HepG2 (cell line): ENCODE data around the gene PGAP3. TPM values are rescaled to one million over a fixed set of nuclear protein-coding genes. Genes with fewer than 3 reads are reported as not detected.

Experiments used
- ATAC-seq: fragments of 200-7000 bp; cut with Tn5 transposase; 3 replicates; pipeline ENCODE4 v1.9.1; 2020; ENCODE audit warnings: mild to moderate bottlenecking, moderate library complexity
- BruUV-seq: library from RNA; stranded (reverse); fragments of 400-500 nt; replicated peaks from 2 replicates; lab custom pipeline; 2021; lab: Mats Ljungman, UMichigan
- CTCF ChIA-PET: fragments of 300-600 bp; formaldehyde crosslinking; extraction: SDS; loops from one replicate; lab custom pipeline; 2021; ENCODE audit warnings: low total read pairs, inconsistent platforms, low intra/inter-chr PET ratio; lab: Yijun Ruan, JAX
- POLR2A ChIA-PET: fragments of 350-600 bp; sonication (Branson Sonifier 250); formaldehyde crosslinking; loops from one replicate; lab custom pipeline; 2020; ENCODE audit warnings: antibody characterized with exemption, inconsistent platforms; lab: Yijun Ruan, JAX
- DNase-seq: peaks from one replicate; pipeline ENCODE4 v3.0.0-alpha.2; 2015; ENCODE audit warnings: low spot score
- FAIRE-seq: peaks from 3 replicates; lab custom pipeline; 2011; peaks lifted over from hg19 to GRCh38; lab: Jason Lieb, UNC
- H2AFZ ChIP-seq: one replicate; pipeline ENCODE4 v1.6.1; 2011; ENCODE audit warnings: low read length, inconsistent platforms
- H3K27ac ChIP-seq: fragments of 300-600 bp; 3 replicates; pipeline ENCODE4 v1.8.0; 2011; ENCODE audit warnings: mixed run types, mild to moderate bottlenecking, mixed read lengths, low read length, inconsistent platforms; ENCODE audit not compliant: insufficient read depth; ENCODE audit errors: extremely low read length
- H3K27me3 ChIP-seq, 2 experiments: fragments of 200-600 bp in 1 of 2; 2 replicates in 1 of 2; 3 replicates in 1 of 2; pipeline versions ENCODE4 v1.6.0 to v1.8.0; 2011; ENCODE audit warnings: low read length in 2 of 2, mild to moderate bottlenecking in 2 of 2, moderate library complexity in 2 of 2, inconsistent platforms in 1 of 2; ENCODE audit not compliant: insufficient read depth in 2 of 2, control insufficient read depth in 1 of 2
- H3K36me3 ChIP-seq, 2 experiments: fragments of 200-600 bp in 1 of 2; replicated peaks in 1 of 2; 2 replicates in 1 of 2; 3 replicates in 1 of 2; pipeline versions ENCODE4 v1.5.1 to v1.8.0; 2011; ENCODE audit warnings: low read length in 2 of 2, inconsistent platforms in 1 of 2; ENCODE audit not compliant: insufficient read depth in 2 of 2, control insufficient read depth in 1 of 2
- H3K4me1 ChIP-seq: 2 replicates; pipeline ENCODE4 v1.5.1; 2012; ENCODE audit warnings: low read length, inconsistent platforms; ENCODE audit not compliant: insufficient read depth
- H3K4me2 ChIP-seq: 2 replicates; pipeline ENCODE4 v1.6.0; 2011; ENCODE audit warnings: low read depth, low read length, inconsistent platforms
- H3K4me3 ChIP-seq, 3 experiments: fragments of 200-600 bp in 1 of 3; sonication (generic), shearing (Covaris generic) in 1 of 3; replicated peaks in 1 of 3; 2 replicates each; pipeline ENCODE4 v1.5.1; 2011 to 2016; ENCODE audit warnings: low read length in 3 of 3, inconsistent platforms in 2 of 3, low read depth in 2 of 3, mild to moderate bottlenecking in 2 of 3, control low read depth in 1 of 3, mixed read lengths in 1 of 3; ENCODE audit not compliant: insufficient read depth in 1 of 3
- H3K79me2 ChIP-seq: one replicate; pipeline ENCODE4 v1.6.1; 2011; ENCODE audit warnings: low read length, inconsistent platforms; ENCODE audit not compliant: insufficient read depth
- H3K9ac ChIP-seq: 2 replicates; pipeline ENCODE4 v1.6.0; 2011; ENCODE audit warnings: mild to moderate bottlenecking, low read depth, low read length, inconsistent platforms; ENCODE audit not compliant: insufficient read depth
- H3K9me3 ChIP-seq: 2 replicates; pipeline ENCODE4 v1.5.1; 2012; ENCODE audit warnings: mild to moderate bottlenecking, low read length
- H4K20me1 ChIP-seq: 2 replicates; pipeline ENCODE4 v1.6.0; 2011; ENCODE audit warnings: inconsistent platforms, mild to moderate bottlenecking, low read length, moderate library complexity; ENCODE audit not compliant: insufficient read depth
- AGO2 ChIP-seq: fragments of 200-400 bp; formaldehyde crosslinking; optimal IDR thresholded peaks from 2 replicates; pipeline ENCODE3; 2017; ENCODE audit warnings: mild to moderate bottlenecking, low read depth, low read length, moderate library complexity
- CBX2 ChIP-seq, 2 experiments: fragments of 200-600 bp in 1 of 2; sonication (generic); formaldehyde crosslinking in 1 of 2; IDR thresholded peaks; 2 replicates each; pipeline versions ENCODE4 v1.7.0 to v1.8.1; 2018 to 2022; ENCODE audit warnings: low read depth in 2 of 2, low read length in 1 of 2, mild to moderate bottlenecking in 1 of 2, missing genetic modification reagents in 1 of 2
- CC2D1A ChIP-seq: sonication (generic); formaldehyde crosslinking; IDR thresholded peaks from 2 replicates; pipeline ENCODE4 v1.8.1; 2023; ENCODE audit warnings: mild to moderate bottlenecking, missing genetic modification reagents
- REPIN1 ChIP-seq: sonication (generic); formaldehyde crosslinking; IDR thresholded peaks from 2 replicates; pipeline ENCODE4 v1.8.0; 2022; ENCODE audit warnings: missing genetic modification reagents, low read depth, mild to moderate bottlenecking, borderline replicate concordance
- TFAP4 ChIP-seq: sonication (generic); IDR thresholded peaks from 2 replicates; pipeline ENCODE4 v1.6.1; 2016; ENCODE audit warnings: low read depth, borderline replicate concordance
- ZFP41 ChIP-seq: sonication (generic); formaldehyde crosslinking; IDR thresholded peaks from 2 replicates; pipeline ENCODE4 v1.4.0; 2020; ENCODE audit warnings: mild to moderate bottlenecking, missing genetic modification reagents, borderline replicate concordance
- ZGPAT ChIP-seq: IDR thresholded peaks from 2 replicates; pipeline ENCODE4 v1.6.1; 2016; ENCODE audit warnings: mild to moderate bottlenecking
- ZMAT3 ChIP-seq: sonication (generic); formaldehyde crosslinking; conservative IDR thresholded peaks from 2 replicates; pipeline ENCODE4 v1.7.0; 2021; ENCODE audit warnings: missing genetic modification reagents
- ZNF160 ChIP-seq: sonication (generic); formaldehyde crosslinking; IDR thresholded peaks from 2 replicates; pipeline ENCODE4 v1.8.0; 2022; ENCODE audit warnings: mild to moderate bottlenecking, inconsistent platforms, missing genetic modification reagents
- ZNF34 ChIP-seq: sonication (generic); formaldehyde crosslinking; IDR thresholded peaks from 2 replicates; pipeline ENCODE4 v1.4.0; 2020; ENCODE audit warnings: mild to moderate bottlenecking, missing genetic modification reagents, borderline replicate concordance
- ZNF432 ChIP-seq: sonication (generic); formaldehyde crosslinking; IDR thresholded peaks from 2 replicates; pipeline ENCODE4 v1.5.0; 2020; ENCODE audit warnings: missing genetic modification reagents, mild to moderate bottlenecking, borderline replicate concordance
- ZNF552 ChIP-seq: sonication (generic); formaldehyde crosslinking; IDR thresholded peaks from 2 replicates; pipeline ENCODE4 v1.9.0; 2022; ENCODE audit warnings: missing genetic modification reagents, mild to moderate bottlenecking, borderline replicate concordance
- ZNF629 ChIP-seq: sonication (generic); formaldehyde crosslinking; conservative IDR thresholded peaks from 2 replicates; pipeline ENCODE4 v1.5.0; 2020; ENCODE audit warnings: missing genetic modification reagents
- WGBS: methylation state at CpG from one replicate; pipeline ENCODE4 v1.1.6; 2017; ENCODE audit warnings: low lambda C conversion rate; 5-methylcytosine and 5-hydroxymethylcytosine counted together
- in situ Hi-C: cut with HindIII; loops from 2 replicates; pipeline ENCODE4 v1.10.0; 2017; ENCODE audit warnings: low pct_unique_long_range_greater_than_20kb; ENCODE audit not compliant: extremely low pct_ligation_motif_present
- intact Hi-C: fragments of 100-400 bp; cut with micrococcal nuclease; formaldehyde crosslinking; loops from one replicate; pipeline ENCODE4 v1.10.0; 2022; ENCODE audit not compliant: unreplicated experiment
- polyA plus RNA-seq, 8 experiments: library from polyadenylated mRNA; depleted of rRNA in 3 of 8; stranded (reverse) in 7 of 8; unstranded in 1 of 8; fragments of >200 nt; fragmentation: Illumina TruSeq in 4 of 8; extraction: Trizol in 4 of 8; gene quantifications; 2 replicates each; pipeline versions ENCODE4 v1.2.1 to v1.2.3, GENCODE V29; 2011 to 2016; ENCODE audit warnings: low read depth in 4 of 8, missing spikeins in 1 of 8, mixed read lengths in 1 of 8; ENCODE audit not compliant: insufficient read depth in 1 of 8
- total RNA-seq, 5 experiments: library from RNA; depleted of rRNA; stranded (reverse); fragments of >200 nt; fragmentation: Illumina TruSeq; extraction: Trizol; gene quantifications; 2 replicates each; pipeline ENCODE4 v1.2.3, GENCODE V29; 2016; ENCODE audit warnings: low read depth in 1 of 5

Gene PGAP3
- total and polyA plus RNA-seq, 2 of the 13 experiments (the other 11 are each of a cell fraction or from before 2014, with no cell fraction given), result 11.9 to 14.6 TPM

- Histone ChIP-seq H4K20me1 (no peaks in the 10 kb centered on the region), H3K4me1 (peaks cover 28% of the 10 kb centered on the region), H3K9ac (no peak overlapping the region), H2AFZ (no peak overlapping the region), H3K27ac (no peak overlapping the region), H3K9me3 (no peaks in the 10 kb centered on the region), H3K79me2 (no peaks in the 10 kb centered on the region), H3K27me3 (peaks cover 0 to 2% of the 10 kb centered on the region in 2 experiments; a peak in 2 of 5 replicates), H3K4me2 (no peak overlapping the region), H3K36me3 (peaks cover 22 to 26% of the 10 kb centered on the region in 2 experiments; a peak in 4 of 5 replicates), H3K4me3 (no peak overlapping the region)
- ATAC-seq (no peak), FAIRE-seq (no peak), DNase-seq (no peak)
- WGBS, result 92% methylated on average over 29 of the region's 35 CpGs
- BruUV-seq, result no TSS peak
- TF ChIP-seq ZNF160, result no peak
- TF ChIP-seq ZMAT3, result no peak
- no peak for TF ChIP-seq ZFP41 (CRISPR knock-in tag)
- no peak for TF ChIP-seq CBX2 (IDR thresholded peaks at IDR 0.05; ENCODE audit: low read depth, low read length)
- no peak for TF ChIP-seq CBX2 (CRISPR knock-in tag; IDR thresholded peaks at IDR 0.05; ENCODE audit: low read depth)
- peak; percentile 48 for TF ChIP-seq ZNF629 (CRISPR knock-in tag)
- TF ChIP-seq TFAP4, result no peak
- no peak for TF ChIP-seq ZNF34 (CRISPR knock-in tag)
- no peak for TF ChIP-seq ZNF552 (CRISPR knock-in tag)
- no peak for TF ChIP-seq ZGPAT (CRISPR knock-in tag)
- TF ChIP-seq CC2D1A, result no peak
- TF ChIP-seq ZNF432, result no peak
- no peak for TF ChIP-seq REPIN1 (CRISPR knock-in tag)
- peak; percentile 12 for TF ChIP-seq AGO2
- intact Hi-C loops, result no loop called here
- in situ Hi-C loops, result no loop called here
- CTCF ChIA-PET, result no interaction called here
- POLR2A ChIA-PET, result no interaction called here
Observed at GRCh38 chr17:39660397-39661385, 27.2 kb downstream of the PGAP3 start.
